Measurements from ENCODE around the gene TRPV3.
"Not testable (repeated sequence)": the region's sequence is repeated elsewhere in the genome, so short reads cannot be mapped to it uniquely, and the experiment has no call there.

TRPV3 gene

GRCh38 chr17:3573246-3574100 lies 15.9 kb upstream of the TRPV3 start:
- DNase-seq: no peak

- no peak for DNase-seq
These were observed 14.6 kb upstream of the TRPV3 start for GRCh38 chr17:3572231-3572630.

- DNase-seq: no peak
These were observed 13.7 kb upstream of the TRPV3 start for GRCh38 chr17:3571043-3571900.

GRCh38 chr17:3569534-3570137 lies 12.0 kb upstream of the TRPV3 start:
- no peak for DNase-seq

GRCh38 chr17:3566551-3566950 lies 8.9 kb upstream of the TRPV3 start:
- no peak for DNase-seq

- DNase-seq: no peak
These were observed 7.5 kb upstream of the TRPV3 start for GRCh38 chr17:3565143-3565542.

GRCh38 chr17:3564241-3564640 lies 6.6 kb upstream of the TRPV3 start:
- DNase-seq: not testable (repeated sequence)

- no peak for DNase-seq
These were observed 1.6 kb upstream of the TRPV3 start for GRCh38 chr17:3559270-3559645.

GRCh38 chr17:3558603-3559269 lies 1.1 kb upstream of the TRPV3 start:
- no peak for DNase-seq

- DNase-seq: no peak
These were observed 470 bp downstream of the TRPV3 start for GRCh38 chr17:3556916-3557767.

- DNase-seq: no peak
These were observed 1.2 kb downstream of the TRPV3 start for GRCh38 chr17:3556239-3556915.

- no peak for DNase-seq
These were observed 2.3 kb downstream of the TRPV3 start for GRCh38 chr17:3555189-3555796.

GRCh38 chr17:3554440-3554839 lies 3.2 kb downstream of the TRPV3 start:
- DNase-seq: no peak

GRCh38 chr17:3553419-3554401 lies 3.9 kb downstream of the TRPV3 start:
- DNase-seq: no peak

- DNase-seq: no peak
These were observed 4.7 kb downstream of the TRPV3 start for GRCh38 chr17:3552916-3553315.

- DNase-seq: no peak
These were observed 6.4 kb downstream of the TRPV3 start for GRCh38 chr17:3551189-3551588.

GRCh38 chr17:3549610-3550162 lies 7.9 kb downstream of the TRPV3 start:
- no peak for DNase-seq

- DNase-seq: no peak
These were observed 10.0 kb downstream of the TRPV3 start for GRCh38 chr17:3547628-3548027.

GRCh38 chr17:3546997-3547396 lies 10.6 kb downstream of the TRPV3 start:
- DNase-seq: no peak
